Measurements from ENCODE around the gene HK1.

HK1 gene

GRCh38 chr10:69375307-69376151 lies 97.2 kb downstream of the HK1 start:
- no peak for DNase-seq (ENCODE audit: low read depth in 3 of 3)

- DNase-seq (ENCODE audit: low read depth in 3 of 3): no peak
Observed at GRCh38 chr10:69376662-69377061, 98.4 kb downstream of the HK1 start.

GRCh38 chr10:69377191-69377590 lies 98.9 kb downstream of the HK1 start:
- DNase-seq (ENCODE audit: low read depth in 3 of 3): no peak

DNA sequence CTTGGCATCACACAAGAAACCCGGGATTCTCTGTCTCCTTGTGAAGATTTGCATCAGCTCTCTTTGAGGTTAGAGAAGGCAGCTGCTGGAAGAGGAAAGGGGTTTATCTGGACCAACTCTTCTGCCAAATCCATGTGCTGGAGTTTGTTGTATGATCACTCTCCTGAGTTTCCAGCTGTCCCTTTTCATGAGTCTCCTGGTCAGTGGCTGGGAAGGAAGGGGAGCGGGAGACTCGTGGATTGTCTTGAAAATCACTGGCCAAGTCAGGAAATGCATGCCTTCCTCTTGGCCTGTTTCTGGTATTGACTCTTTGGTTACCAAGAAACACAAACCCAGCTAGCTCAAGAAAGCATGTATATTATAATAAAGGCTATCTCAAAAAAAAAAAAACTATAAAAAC lies 99.6 kb downstream of the HK1 start:
- DNase-seq (ENCODE audit: low read depth in 3 of 3): no peak

GRCh38 chr10:69379800-69380199 lies 101.5 kb downstream of the HK1 start:
- DNase-seq (ENCODE audit: low read depth in 3 of 3): no peak

- no peak for DNase-seq (ENCODE audit: low read depth in 3 of 3)
Observed at GRCh38 chr10:69382382-69383117, 104.3 kb downstream of the HK1 start.

- no peak for DNase-seq (ENCODE audit: low read depth in 3 of 3)
Observed at GRCh38 chr10:69383558-69383957, 105.3 kb downstream of the HK1 start.

GRCh38 chr10:69384320-69384719 lies 106.0 kb downstream of the HK1 start:
- DNase-seq (ENCODE audit: low read depth in 3 of 3): no peak

DNA sequence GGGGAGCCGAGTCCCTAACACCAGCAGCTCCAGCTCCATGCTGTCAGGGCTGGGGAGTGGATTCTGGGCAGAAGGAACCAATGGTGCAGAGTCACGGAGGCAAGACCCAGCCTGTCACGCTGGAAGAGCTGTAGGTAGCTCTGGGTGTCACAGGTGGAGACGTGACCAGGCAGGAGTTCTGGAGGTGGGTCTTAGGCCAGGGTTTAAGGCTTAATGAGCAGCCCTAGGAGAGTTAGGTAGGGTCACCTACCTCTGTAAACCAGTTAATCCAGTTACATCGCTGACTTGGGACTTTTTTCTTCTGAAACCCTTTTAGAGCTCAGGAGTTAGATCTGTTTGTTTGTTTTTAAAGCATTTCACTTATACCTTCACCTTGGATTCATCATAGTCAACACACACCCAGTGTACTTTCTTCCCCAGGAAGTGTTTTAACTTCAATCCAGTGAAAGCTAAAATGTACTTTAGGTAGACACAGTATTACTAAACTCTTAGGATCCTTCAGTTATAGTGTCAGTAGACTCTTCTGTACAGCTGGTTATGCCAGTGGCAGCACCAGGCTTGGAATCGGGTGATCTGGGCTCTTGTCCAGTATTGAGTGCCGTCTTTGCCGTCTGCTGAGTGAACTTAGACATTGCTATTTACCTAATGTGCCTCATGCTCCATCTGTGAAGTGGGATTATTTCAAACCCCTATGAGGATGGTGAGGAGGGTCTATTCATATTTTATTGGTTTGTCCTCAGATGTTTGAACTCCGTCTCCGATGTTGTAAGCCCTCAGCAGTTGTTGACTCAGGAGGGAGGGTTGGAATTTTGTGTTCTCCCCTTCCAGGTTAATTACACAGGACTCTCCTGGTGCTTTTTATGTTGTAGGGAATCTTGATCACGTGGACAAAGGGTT lies 107.4 kb downstream of the HK1 start:
- DNase-seq (ENCODE audit: low read depth in 3 of 3): no peak

DNA sequence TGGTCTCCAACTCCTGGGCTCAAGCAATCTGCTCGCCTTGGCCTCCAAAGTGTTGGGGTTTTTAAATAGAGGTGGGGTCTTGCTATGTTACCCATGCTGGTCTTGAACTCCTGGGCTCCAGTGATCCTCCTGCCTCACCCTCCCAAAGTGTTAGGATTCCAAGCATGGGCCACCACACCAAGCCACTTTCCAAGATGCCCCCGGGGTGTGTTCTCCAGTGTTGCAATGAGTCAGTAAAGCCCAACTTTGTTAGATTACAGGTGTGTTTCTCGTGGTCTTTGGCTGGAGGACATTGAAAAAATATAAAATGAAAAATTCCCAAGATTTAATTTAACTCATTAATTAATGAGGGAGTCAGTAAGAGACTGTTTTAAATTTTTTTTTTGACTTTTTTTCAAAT lies 109.2 kb downstream of the HK1 start:
- DNase-seq (ENCODE audit: low read depth in 3 of 3): no peak

GRCh38 chr10:69388488-69388887 lies 110.2 kb downstream of the HK1 start:
- DNase-seq (ENCODE audit: low read depth in 3 of 3): no peak

DNA sequence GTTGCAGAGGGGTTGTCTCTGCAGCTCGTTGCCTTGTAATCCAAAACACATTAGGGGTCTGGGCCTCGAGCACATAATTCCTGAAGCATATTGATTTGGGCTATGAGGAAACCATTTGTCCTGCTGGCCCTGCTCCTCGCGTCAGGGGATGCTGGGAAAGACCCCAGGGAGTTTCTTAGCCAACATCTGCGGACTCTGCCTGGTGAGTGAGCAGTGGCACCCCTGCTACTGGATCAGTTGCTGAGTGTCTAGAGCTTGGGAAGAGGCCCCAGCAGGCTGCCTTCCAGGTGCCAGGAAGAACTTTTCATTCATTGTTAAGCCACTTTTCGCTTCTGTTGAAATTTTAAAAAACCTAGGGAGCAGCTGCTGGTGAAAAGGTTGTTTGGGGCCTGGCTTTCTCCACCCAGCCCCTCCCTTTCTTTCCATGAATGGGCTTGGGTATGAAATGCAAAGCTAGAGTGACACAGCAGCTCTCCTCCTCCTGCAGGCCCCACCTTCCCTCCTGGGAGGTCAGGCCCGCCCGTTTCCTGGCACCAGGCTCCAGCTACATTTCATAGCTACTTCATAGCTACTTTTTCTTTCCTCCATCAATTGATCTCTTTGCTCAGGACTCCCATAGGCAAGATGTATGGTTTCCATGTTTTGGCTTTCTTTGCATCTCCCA lies 111.7 kb downstream of the HK1 start:
- DNase-seq (ENCODE audit: low read depth in 3 of 3): no peak

- no peak for DNase-seq (ENCODE audit: low read depth in 3 of 3)
Observed at GRCh38 chr10:69391158-69391557, 112.9 kb downstream of the HK1 start.

GRCh38 chr10:69392481-69393000 lies 114.2 kb downstream of the HK1 start:
- peak; percentile 47 to 72 (median 60) for DNase-seq (ENCODE audit: low read depth in 3 of 3)

DNA sequence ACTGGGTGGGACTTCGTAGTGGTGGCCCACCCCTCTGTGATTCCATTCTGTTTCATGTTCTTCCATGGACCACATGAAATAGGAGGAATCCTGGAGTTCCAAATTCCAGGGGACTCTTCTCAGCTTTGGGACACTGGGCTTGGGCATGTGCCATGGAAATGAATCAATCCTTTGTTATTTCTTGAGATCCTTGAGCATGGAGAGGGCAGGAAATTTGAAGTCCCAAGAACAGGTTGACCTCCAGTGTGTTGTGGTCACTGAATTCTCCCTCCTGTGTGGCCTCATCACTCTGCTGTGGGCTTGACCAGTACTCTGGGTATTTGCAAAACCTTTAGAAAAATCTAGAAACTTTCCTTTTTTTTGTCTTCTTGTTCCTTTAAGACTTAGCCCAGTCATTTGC lies 115.7 kb downstream of the HK1 start:
- no peak for DNase-seq (ENCODE audit: low read depth in 3 of 3)

- DNase-seq (ENCODE audit: low read depth in 3 of 3): no peak
Observed at GRCh38 chr10:69397972-69398371, 119.7 kb downstream of the HK1 start.

DNA sequence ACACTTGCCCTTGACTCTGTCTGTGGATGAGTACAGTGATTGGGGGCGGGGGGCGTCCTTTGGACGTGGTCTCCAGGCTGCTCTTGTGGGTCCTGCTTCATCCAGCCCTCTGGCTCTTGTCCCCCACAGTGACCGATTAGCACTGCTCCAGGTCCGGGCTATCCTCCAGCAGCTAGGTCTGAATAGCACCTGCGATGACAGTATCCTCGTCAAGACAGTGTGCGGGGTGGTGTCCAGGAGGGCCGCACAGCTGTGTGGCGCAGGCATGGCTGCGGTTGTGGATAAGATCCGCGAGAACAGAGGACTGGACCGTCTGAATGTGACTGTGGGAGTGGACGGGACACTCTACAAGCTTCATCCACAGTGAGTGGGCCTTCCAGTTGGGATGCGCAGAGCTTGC lies 120.2 kb downstream of the HK1 start:
- no peak for DNase-seq (ENCODE audit: low read depth in 3 of 3)

GRCh38 chr10:69400936-69401335 lies 122.6 kb downstream of the HK1 start:
- DNase-seq (ENCODE audit: low read depth in 3 of 3): no peak

GRCh38 chr10:69401416-69401815 lies 123.1 kb downstream of the HK1 start:
- DNase-seq (ENCODE audit: low read depth in 3 of 3): no peak

DNA sequence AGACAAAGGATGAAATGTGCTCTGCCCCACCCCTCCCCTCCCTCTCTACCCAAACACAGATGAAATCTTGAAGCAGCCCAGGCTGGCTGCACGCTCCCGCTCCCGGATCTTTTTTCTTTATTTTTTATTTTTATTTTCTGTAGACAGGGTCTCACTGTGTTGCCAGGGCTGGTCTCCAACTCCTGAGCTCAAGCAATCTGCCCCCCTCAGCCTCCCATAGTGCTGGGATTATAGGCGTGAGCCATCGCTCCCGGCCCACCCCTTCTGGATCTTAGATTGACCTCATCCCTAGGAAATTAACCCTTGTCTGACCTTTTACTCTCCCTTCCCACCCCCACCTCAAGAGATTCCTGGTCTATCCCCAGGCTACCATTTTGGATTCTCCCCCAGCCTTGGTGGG lies 124.1 kb downstream of the HK1 start:
- no peak for DNase-seq (ENCODE audit: low read depth in 3 of 3)

DNA sequence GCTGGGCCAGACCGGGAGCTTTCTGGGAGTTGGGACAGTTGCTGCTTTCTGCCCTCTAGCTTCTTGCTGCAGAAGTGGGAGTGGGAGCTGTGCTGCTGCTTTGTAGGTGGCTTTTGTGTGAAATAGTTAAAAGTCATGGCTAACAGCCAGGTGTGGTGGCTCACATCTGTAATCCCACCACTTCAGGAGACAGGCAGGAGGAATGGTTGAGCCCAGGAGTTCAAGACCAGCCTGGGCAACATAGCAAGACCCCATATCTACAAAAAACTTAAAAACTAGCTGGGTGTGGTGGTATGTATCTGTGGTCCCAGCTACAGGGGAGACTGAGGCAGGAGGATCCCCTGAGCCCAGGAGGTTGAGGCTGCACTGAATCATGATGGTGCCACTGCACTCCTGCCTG lies 124.8 kb downstream of the HK1 start:
- no peak for DNase-seq (ENCODE audit: low read depth in 3 of 3)
